GM12878 (cell line): ENCODE results near the gene HRC. TPM values are rescaled to one million over a fixed set of nuclear protein-coding genes. Genes with fewer than 3 reads are reported as not detected.
A peak's percentile ranks its signal among the peaks of the same experiment; 100 is the strongest.

ENCODE experiments used
- BCLAF1 ChIP-seq: fragments of 450-650 bp; IDR thresholded peaks from 2 replicates; pipeline ENCODE4 v1.6.1; 2017; ENCODE audit warnings: antibody characterized with exemption, mild to moderate bottlenecking, moderate library complexity
- BHLHE40 ChIP-seq, 2 experiments: fragments of 450-650 bp in 1 of 2; IDR thresholded peaks; 2 replicates each; pipeline ENCODE4 v1.6.1; 2011 to 2017; ENCODE audit warnings: low read depth in 2 of 2, borderline replicate concordance in 1 of 2, improper control_type of control experiment in 1 of 2, low read length in 1 of 2, mild to moderate bottlenecking in 1 of 2
- IKZF2 ChIP-seq, 2 experiments: fragments of 450-650 bp; IDR thresholded peaks; 2 replicates each; pipeline ENCODE4 v1.6.1; 2017; ENCODE audit warnings: mild to moderate bottlenecking in 2 of 2, moderate library complexity in 2 of 2
- MEF2B ChIP-seq: fragments of 450-650 bp; IDR thresholded peaks from 2 replicates; pipeline ENCODE4 v1.6.1; 2018; ENCODE audit warnings: mild to moderate bottlenecking, moderate library complexity; ENCODE audit not compliant: partially characterized antibody, poor library complexity, severe bottlenecking
- MLLT1 ChIP-seq: fragments of 450-650 bp; IDR thresholded peaks from 2 replicates; pipeline ENCODE4 v1.6.1; 2016; ENCODE audit warnings: mild to moderate bottlenecking
- RFX5 ChIP-seq: IDR thresholded peaks from 2 replicates; pipeline ENCODE4 v1.6.1; 2011; ENCODE audit warnings: low read depth, low read length, improper control_type of control experiment
- polyA plus RNA-seq, 11 experiments: library from polyadenylated mRNA; depleted of rRNA in 4 of 11; unstranded in 6 of 11; stranded (reverse) in 5 of 11; fragments of >200 nt; fragmentation: Nextera tagmentation in 4 of 11; fragmentation: Illumina TruSeq in 1 of 11; extraction: Ambion mirVana in 4 of 11; extraction: Trizol in 1 of 11; gene quantifications; 1 replicate in 1 of 11; 2 replicates in 10 of 11; pipeline versions ENCODE4 v1.2.1 to v1.2.3, GENCODE V29; 2011 to 2016; ENCODE audit warnings: inconsistent platforms in 2 of 11, missing spikeins in 2 of 11, low read depth in 1 of 11
- total RNA-seq, 4 experiments: library from RNA; depleted of rRNA in 3 of 4; stranded (reverse); fragments of >200 nt in 3 of 4; fragmentation: Illumina TruSeq in 1 of 4; extraction: Trizol in 1 of 4; gene quantifications; 2 replicates each; pipeline versions ENCODE4 v1.2.1 to v1.2.3, GENCODE V29; 2013 to 2021

Gene HRC
- total and polyA plus RNA-seq, 10 of the 15 experiments (the other 5 are each of a cell fraction or from before 2014, with no cell fraction given) = 0.10 TPM; not detected in 9

- TF ChIP-seq MLLT1 (no peak), MEF2B (no peak), IKZF2 (IDR thresholded peaks at IDR 0.05) (no peak), RFX5 (no peak), BCLAF1 (0 out of 2 replicates have a peak, but pooled peaks have one; percentile 64), BHLHE40 (IDR thresholded peaks at IDR 0.05; ENCODE audit: borderline replicate concordance in 1 of 2, low read depth in 2 of 2, low read length in 1 of 2) (peak in 1 of 2 experiments; percentile 29; a peak in 2 of 4 replicates)
Observed at GRCh38 chr19:49149652-49150105, 5.5 kb downstream of the HRC start (continued).
